ENCODE measurements around the gene CD28.

- TF ChIP-seq FOXM1 (IDR thresholded peaks at IDR 0.05; ENCODE audit: borderline replicate concordance, low read depth) (no peak), REST (IDR thresholded peaks at IDR 0.05; ENCODE audit: low read depth) (no peak), CEBPB (IDR thresholded peaks at IDR 0.05) (no peak), TAF1 (IDR thresholded peaks at IDR 0.05; ENCODE audit: low read depth) (no peak), YY1 (IDR thresholded peaks at IDR 0.05; ENCODE audit: low read depth) (no peak), CREB1 (IDR thresholded peaks at IDR 0.05; ENCODE audit: low read depth) (no peak), USF1 (IDR thresholded peaks at IDR 0.05) (no peak), EP300 (IDR thresholded peaks at IDR 0.05; ENCODE audit: borderline replicate concordance) (no peak), RAD21 (IDR thresholded peaks at IDR 0.05; ENCODE audit: low read depth) (no peak), MAX (IDR thresholded peaks at IDR 0.05) (no peak), NFIC (IDR thresholded peaks at IDR 0.05) (no peak)
Measured at GRCh38 chr2:203772456-203773165, 66.2 kb downstream of the CD28 start.
